B cell (primary cell): ENCODE results near the gene PLAC8L1. TPM values are rescaled to one million over a fixed set of nuclear protein-coding genes. Genes with fewer than 3 reads are reported as not detected.
"Not testable (repeated sequence)": the region's sequence is repeated elsewhere in the genome, so short reads cannot be mapped to it uniquely, and the experiment has no call there.

Source experiments
- ATAC-seq: fragments of 200-7000 bp; cut with Tn5 transposase; one replicate; pipeline ENCODE4 v1.10.0; 2021; ENCODE audit warnings: low read depth, mild to moderate bottlenecking, moderate number of reproducible peaks, moderate library complexity
- CTCF ChIA-PET: fragments of 350-600 bp; sonication (Branson Sonifier 250); formaldehyde crosslinking; loops from one replicate; lab custom pipeline; 2021; ENCODE audit warnings: antibody characterized with exemption, inconsistent platforms; lab: Charles Lee
- POLR2A ChIA-PET: fragments of 350-600 bp; sonication (Branson Sonifier 250); formaldehyde crosslinking; loops from one replicate; lab custom pipeline; 2021; ENCODE audit warnings: antibody characterized with exemption; lab: Charles Lee
- DNase-seq: peaks from one replicate; pipeline ENCODE4 v3.0.0; 2013
- H2AFZ ChIP-seq: 2 replicates; pipeline ENCODE4 v1.6.1; 2012; ENCODE audit warnings: mild to moderate bottlenecking, low read depth, low read length; ENCODE audit not compliant: insufficient read depth, poor library complexity, severe bottlenecking
- H3K27ac ChIP-seq, 2 donors: 1 replicate in 1 of 2; 2 replicates in 1 of 2; pipeline ENCODE4 v1.5.1; 2012 to 2013; ENCODE audit warnings: low read length in 2 of 2, mild to moderate bottlenecking in 2 of 2, moderate library complexity in 1 of 2
- H3K27me3 ChIP-seq, 4 experiments: fragments of 200-600 bp in 1 of 4; sonication (generic) in 1 of 4; replicated peaks in 1 of 4; 1 replicate in 2 of 4; 2 replicates in 2 of 4; pipeline versions ENCODE4 v1.6.1 to v1.7.0; 2013 to 2016; ENCODE audit warnings: low read length in 3 of 4, mild to moderate bottlenecking in 2 of 4, mixed read lengths in 1 of 4, moderate library complexity in 1 of 4; ENCODE audit not compliant: insufficient read depth in 4 of 4, control insufficient read depth in 3 of 4; ENCODE audit errors: control extremely low read depth in 1 of 4
- H3K36me3 ChIP-seq, 2 experiments: replicated peaks in 1 of 2; 1 replicate in 1 of 2; 2 replicates in 1 of 2; pipeline versions ENCODE4 v1.6.1 to v1.7.1; 2013; ENCODE audit warnings: low read length in 1 of 2; ENCODE audit not compliant: insufficient read depth in 2 of 2, control insufficient read depth in 1 of 2; ENCODE audit errors: control extremely low read depth in 1 of 2, extremely low read depth in 1 of 2
- H3K4me1 ChIP-seq, 2 donors: fragments of 200-600 bp in 1 of 2; sonication (generic) in 1 of 2; 1 replicate in 1 of 2; 2 replicates in 1 of 2; pipeline versions ENCODE4 v1.5.1 to v1.6.1; 2013 to 2017; ENCODE audit warnings: low read length in 2 of 2; ENCODE audit not compliant: control insufficient read depth in 2 of 2, insufficient read depth in 2 of 2
- H3K4me2 ChIP-seq: replicated peaks from 2 replicates; pipeline ENCODE3; 2012; ENCODE audit warnings: mild to moderate bottlenecking, low read depth, low read length; ENCODE audit not compliant: poor library complexity, severe bottlenecking
- H3K4me3 ChIP-seq, 5 experiments: fragments of 200-600 bp in 1 of 5; sonication (generic) in 1 of 5; 1 replicate in 3 of 5; 2 replicates in 2 of 5; pipeline versions ENCODE4 v1.5.1 to v1.7.0; 2011 to 2016; ENCODE audit warnings: low read length in 4 of 5, mild to moderate bottlenecking in 4 of 5, low read depth in 2 of 5, control low read depth in 1 of 5, moderate library complexity in 1 of 5; ENCODE audit not compliant: insufficient read depth in 1 of 5; ENCODE audit errors: control extremely low read depth in 1 of 5, extremely low read depth in 1 of 5
- H3K79me2 ChIP-seq: fragments of 200-600 bp; sonication (generic); one replicate; pipeline ENCODE4 v1.6.0; 2016; ENCODE audit warnings: low read length; ENCODE audit not compliant: control insufficient read depth, insufficient read depth
- H3K9ac ChIP-seq: fragments of 200-600 bp; sonication (generic); 2 replicates; pipeline ENCODE4 v1.6.1; 2017; ENCODE audit warnings: mild to moderate bottlenecking, low read length, moderate library complexity
- H3K9me3 ChIP-seq, 3 donors: one replicate each; pipeline versions ENCODE4 v1.6.1 to v1.7.1; 2013; ENCODE audit warnings: low read length in 2 of 3; ENCODE audit not compliant: control insufficient read depth in 2 of 3, insufficient read depth in 1 of 3; ENCODE audit errors: control extremely low read depth in 1 of 3
- H4K20me1 ChIP-seq: 2 replicates; pipeline ENCODE4 v1.6.0; 2012; ENCODE audit warnings: mild to moderate bottlenecking, low read length; ENCODE audit not compliant: insufficient read depth, control insufficient read depth, poor library complexity, severe bottlenecking
- H3K27ac Mint-ChIP-seq: one replicate; pipeline ENCODE4 v1.8.0; 2021; ENCODE audit warnings: mixed read lengths
- H3K27me3 Mint-ChIP-seq: one replicate; pipeline ENCODE4 v1.8.0; 2021; ENCODE audit warnings: mixed read lengths
- H3K4me1 Mint-ChIP-seq: one replicate; pipeline ENCODE4 v1.8.0; 2021; ENCODE audit warnings: mixed read lengths
- H3K4me3 Mint-ChIP-seq: one replicate; pipeline ENCODE4 v1.8.0; 2021; ENCODE audit warnings: mixed read lengths
- H3K9me3 Mint-ChIP-seq: one replicate; pipeline ENCODE4 v1.8.0; 2022; ENCODE audit warnings: mixed read lengths; ENCODE audit not compliant: insufficient read depth
- EZH2 ChIP-seq: IDR thresholded peaks from 2 replicates; pipeline ENCODE4 v1.6.1; 2012; ENCODE audit warnings: borderline replicate concordance, low read depth, mild to moderate bottlenecking, moderate library complexity, low read length; ENCODE audit not compliant: insufficient read depth, poor library complexity, severe bottlenecking
- WGBS: methylation state at CpG from one replicate; pipeline ENCODE4 v1.1.5; 2013; ENCODE audit warnings: missing lambda C conversion rate; ENCODE audit not compliant: insufficient coverage; 5-methylcytosine and 5-hydroxymethylcytosine counted together
- intact Hi-C: fragments of 100-400 bp; cut with micrococcal nuclease; formaldehyde crosslinking; loops from one replicate; pipeline ENCODE4 v1.10.0; 2022
- polyA plus RNA-seq: library from polyadenylated mRNA; depleted of rRNA; stranded (reverse); fragments of >200 nt; gene quantifications from 2 replicates; pipeline ENCODE4 v1.2.3, GENCODE V29; 2012
- total RNA-seq, 2 donors: library from RNA; stranded (reverse); fragments of 120-200 nt in 1 of 2; gene quantifications; 1 replicate in 1 of 2; 2 replicates in 1 of 2; pipeline versions ENCODE4 v1.2.3 to v1.2.4, GENCODE V29; 2013 to 2022
- TF ChIP-seq, protein P1 (sequence below): fragments of 200-600 bp; IDR thresholded peaks from one replicate; pipeline ENCODE4 v1.8.0; 2022; ENCODE audit warnings: antibody characterized with exemption, mild to moderate bottlenecking

PLAC8L1 gene
- total and polyA plus RNA-seq, 2 donors (not counting 1 experiment from before 2014, with no cell fraction given) = 0.49 TPM; not detected in 1

GRCh38 chr5:146111409-146111808 is 6.0 kb upstream of the PLAC8L1 start:
- Histone ChIP-seq H3K79me2 (no peaks in the 10 kb centered on the region), H2AFZ (no peak overlapping the region), H3K27me3 (no peaks in the 10 kb centered on the region), H4K20me1 (no peaks in the 10 kb centered on the region), H3K27ac (no peak overlapping the region), H3K9ac (no peak overlapping the region), H3K4me2 (no peak overlapping the region), H3K36me3 (peaks cover 1 to 21% of the 10 kb centered on the region in 2 experiments), H3K4me3 (no peak overlapping the region), H3K9me3 (peaks cover 0 to 4% (median 0%) of the 10 kb centered on the region in 3 donors), H3K4me1 (no peaks in the 10 kb centered on the region)
- no peak overlapping the region for H3K4me3 Mint-ChIP-seq
- no peak overlapping the region for H3K27ac Mint-ChIP-seq
- H3K4me1 Mint-ChIP-seq = peaks cover 1% of the 10 kb centered on the region
- DNase-seq (no peak), ATAC-seq (no peak)
- no peaks in the 10 kb centered on the region for H3K27me3 Mint-ChIP-seq
- intact Hi-C loops = no loop called here
- POLR2A ChIA-PET = no interaction called here
- WGBS = no CpG with 5 or more reads among the region's 1 CpG
- no peaks in the 10 kb centered on the region for H3K9me3 Mint-ChIP-seq
- no peak for TF ChIP-seq EZH2
- TF ChIP-seq, protein P1, sequence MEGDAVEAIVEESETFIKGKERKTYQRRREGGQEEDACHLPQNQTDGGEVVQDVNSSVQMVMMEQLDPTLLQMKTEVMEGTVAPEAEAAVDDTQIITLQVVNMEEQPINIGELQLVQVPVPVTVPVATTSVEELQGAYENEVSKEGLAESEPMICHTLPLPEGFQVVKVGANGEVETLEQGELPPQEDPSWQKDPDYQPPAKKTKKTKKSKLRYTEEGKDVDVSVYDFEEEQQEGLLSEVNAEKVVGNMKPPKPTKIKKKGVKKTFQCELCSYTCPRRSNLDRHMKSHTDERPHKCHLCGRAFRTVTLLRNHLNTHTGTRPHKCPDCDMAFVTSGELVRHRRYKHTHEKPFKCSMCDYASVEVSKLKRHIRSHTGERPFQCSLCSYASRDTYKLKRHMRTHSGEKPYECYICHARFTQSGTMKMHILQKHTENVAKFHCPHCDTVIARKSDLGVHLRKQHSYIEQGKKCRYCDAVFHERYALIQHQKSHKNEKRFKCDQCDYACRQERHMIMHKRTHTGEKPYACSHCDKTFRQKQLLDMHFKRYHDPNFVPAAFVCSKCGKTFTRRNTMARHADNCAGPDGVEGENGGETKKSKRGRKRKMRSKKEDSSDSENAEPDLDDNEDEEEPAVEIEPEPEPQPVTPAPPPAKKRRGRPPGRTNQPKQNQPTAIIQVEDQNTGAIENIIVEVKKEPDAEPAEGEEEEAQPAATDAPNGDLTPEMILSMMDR = no peak
- CTCF ChIA-PET = no interaction called here

GRCh38 chr5:146109379-146109778 is 4.0 kb upstream of the PLAC8L1 start:
- no peaks in the 10 kb centered on the region for H3K27me3 ChIP-seq
- no peaks in the 10 kb centered on the region for H3K79me2 ChIP-seq
- ChIA-PET CTCF (no interaction called here), POLR2A (no interaction called here)
- Mint-ChIP-seq H3K4me3 (no peak overlapping the region), H3K9me3 (no peaks in the 10 kb centered on the region), H3K27ac (no peak overlapping the region), H3K27me3 (no peaks in the 10 kb centered on the region), H3K4me1 (peaks cover 1% of the 10 kb centered on the region)
- peaks cover 0 to 4% (median 0%) of the 10 kb centered on the region in 3 donors for H3K9me3 ChIP-seq
- DNase-seq (no peak), ATAC-seq (no peak)
- peaks cover 0 to 17% of the 10 kb centered on the region in 2 experiments for H3K36me3 ChIP-seq
- TF ChIP-seq EZH2 = no peak
- TF ChIP-seq, protein P1 = no peak
- no peak overlapping the region for H3K4me3 ChIP-seq
- no peaks in the 10 kb centered on the region for H3K4me1 ChIP-seq
- intact Hi-C loops = no loop called here
- no peaks in the 10 kb centered on the region for H4K20me1 ChIP-seq
- H2AFZ ChIP-seq = no peak overlapping the region
- H3K9ac ChIP-seq = no peak overlapping the region
- no peak overlapping the region for H3K4me2 ChIP-seq
- WGBS = 43% methylated on average over 1 of the region's 1 CpG
- no peak overlapping the region for H3K27ac ChIP-seq

- H3K27ac ChIP-seq, H3K27me3 Mint-ChIP-seq, POLR2A ChIA-PET, CTCF ChIA-PET, DNase-seq, H3K4me2 ChIP-seq, H3K9ac ChIP-seq, H3K27me3 ChIP-seq, H3K79me2 ChIP-seq, H4K20me1 ChIP-seq, H3K9me3 Mint-ChIP-seq, H3K4me1 Mint-ChIP-seq, H3K9me3 ChIP-seq, H3K4me1 ChIP-seq, H3K4me3 Mint-ChIP-seq, H3K4me3 ChIP-seq, ATAC-seq, H3K27ac Mint-ChIP-seq, intact Hi-C loops, H2AFZ ChIP-seq: not testable (repeated sequence)
- 67% methylated on average over 1 of the region's 2 CpGs for WGBS
- H3K36me3 ChIP-seq = peaks cover 0 to 13% of the 10 kb centered on the region in 2 experiments
These were observed 3.5 kb upstream of the PLAC8L1 start for GRCh38 chr5:146108870-146109269.
